CD4-positive, alpha-beta T cell treated with Interleukin-4 for 4 hours (primary cell): Measurements from ENCODE around the gene TMEM214.

ENCODE experiments used
- DNase-seq: peaks from one replicate; pipeline ENCODE4 v3.0.0-alpha.2; 2020

Gene TMEM214

GRCh38 chr2:27013738-27014137 is 19.0 kb upstream of the TMEM214 start:
- DNase-seq = no peak

GRCh38 chr2:27014771-27015433 is 17.9 kb upstream of the TMEM214 start:
- DNase-seq = no peak

GRCh38 chr2:27016801-27017325 is 15.9 kb upstream of the TMEM214 start:
- DNase-seq = peak; percentile 24

GRCh38 chr2:27018142-27018541 is 14.6 kb upstream of the TMEM214 start:
- DNase-seq = no peak

DNA sequence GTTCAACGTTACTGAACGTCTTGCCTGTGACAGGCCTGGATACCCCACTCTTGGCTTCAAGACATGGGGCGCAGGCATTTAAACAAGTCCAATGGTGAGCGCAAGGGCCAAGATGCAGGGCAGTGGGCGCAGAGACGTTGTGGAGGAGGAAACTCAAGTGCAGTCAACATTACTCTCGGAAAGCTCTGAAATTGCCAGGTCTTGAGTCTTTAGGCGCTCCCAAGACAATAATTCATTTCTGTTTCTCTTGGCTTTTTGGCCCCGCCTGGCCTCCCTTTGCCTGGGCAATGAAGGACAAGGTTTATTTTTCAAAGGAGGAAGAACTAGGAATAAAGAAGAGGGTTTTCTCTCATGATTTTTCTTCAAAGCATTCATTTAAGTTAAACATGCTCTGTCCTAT is 13.3 kb upstream of the TMEM214 start:
- no peak for DNase-seq

- no peak for DNase-seq
Observed at GRCh38 chr2:27019931-27020855, 12.6 kb upstream of the TMEM214 start.

DNA sequence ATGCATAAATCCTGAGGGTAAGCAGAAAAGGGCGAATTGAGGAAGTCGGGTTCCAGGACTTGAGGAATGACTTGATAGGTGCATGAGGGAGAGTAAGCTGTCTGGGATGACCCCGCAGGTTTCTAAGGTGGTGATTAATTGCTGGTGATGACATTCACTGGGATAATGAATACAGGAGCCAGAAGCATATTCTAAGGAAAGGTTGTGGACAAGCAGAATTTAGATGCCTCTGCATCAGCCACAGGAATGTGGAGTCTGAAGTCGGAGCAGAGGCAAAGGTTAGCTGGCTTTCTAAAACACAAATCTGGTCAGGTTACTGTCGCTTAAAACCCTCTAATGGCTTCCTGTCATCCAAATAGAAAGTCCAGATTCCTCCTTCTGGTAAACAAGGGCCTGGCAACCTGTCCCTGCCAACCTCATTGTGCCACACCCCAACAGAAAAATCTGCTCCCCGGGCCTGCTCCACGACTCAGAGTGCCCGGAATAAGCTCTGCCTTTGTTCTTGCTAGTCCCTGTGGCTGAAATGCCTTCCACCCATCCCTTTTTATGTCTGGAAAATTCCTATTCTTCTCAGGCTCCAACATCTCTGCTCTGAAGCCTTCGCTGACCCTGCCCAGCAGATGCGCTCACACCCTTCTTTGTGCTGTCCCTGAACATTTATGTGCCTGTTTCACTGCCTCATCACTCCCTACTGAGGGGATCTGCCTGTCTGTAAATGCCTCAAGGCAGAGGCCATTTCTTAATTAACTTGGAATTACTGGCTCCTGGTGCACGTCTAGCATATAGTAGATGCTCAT is 11.3 kb upstream of the TMEM214 start:
- DNase-seq = no peak

GRCh38 chr2:27023740-27024139 is 9.0 kb upstream of the TMEM214 start:
- DNase-seq = no peak

- DNase-seq = no peak
Observed at GRCh38 chr2:27024188-27024587, 8.6 kb upstream of the TMEM214 start.

DNA sequence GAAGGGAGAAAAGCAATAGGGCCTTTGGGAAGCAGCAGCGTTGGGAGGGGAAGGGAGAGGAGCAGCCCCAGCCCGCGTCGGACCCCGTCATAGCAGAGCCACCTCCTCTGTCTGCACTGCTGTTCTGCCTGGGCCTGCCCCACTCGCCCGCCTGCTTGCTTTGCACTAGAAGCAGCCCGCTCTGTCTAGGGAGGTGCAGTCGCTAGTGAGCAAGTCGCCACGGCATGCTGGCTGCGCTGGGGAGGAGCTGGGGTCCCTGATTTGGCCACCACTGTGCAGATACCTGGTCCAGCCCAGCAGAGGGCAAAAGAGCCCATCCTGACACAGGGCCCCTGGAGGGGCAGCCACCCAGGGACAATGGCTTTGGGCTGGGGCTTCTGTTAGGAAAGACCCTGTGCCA is 8.0 kb upstream of the TMEM214 start:
- DNase-seq = no peak

DNA sequence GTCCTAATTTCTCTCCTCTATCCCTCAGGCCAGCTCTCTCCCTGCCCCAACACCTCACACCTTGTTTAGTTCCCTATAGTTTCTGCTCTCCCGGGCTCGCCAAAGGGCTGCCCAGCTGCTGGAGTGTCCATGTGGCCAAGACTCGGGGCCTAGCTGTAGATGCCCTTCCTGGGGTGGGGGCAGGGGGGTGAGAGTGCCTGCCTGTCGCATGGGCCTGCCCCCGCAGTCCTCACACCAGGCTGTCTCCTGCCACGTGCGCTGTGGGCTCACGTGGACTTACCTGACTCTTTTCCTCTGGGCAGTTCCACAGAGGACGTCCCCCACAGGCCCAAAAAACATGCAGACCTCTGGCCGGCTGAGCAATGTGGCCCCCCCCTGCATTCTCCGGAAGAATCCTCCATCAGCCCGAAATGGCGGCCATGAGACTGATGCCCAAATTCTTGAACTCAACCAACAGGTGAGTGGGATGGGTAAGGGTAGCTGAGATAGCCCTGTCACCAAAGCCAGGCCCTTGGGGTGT is 7.4 kb upstream of the TMEM214 start:
- no peak for DNase-seq

GRCh38 chr2:27025861-27026851 is 6.6 kb upstream of the TMEM214 start:
- DNase-seq = no peak

DNA sequence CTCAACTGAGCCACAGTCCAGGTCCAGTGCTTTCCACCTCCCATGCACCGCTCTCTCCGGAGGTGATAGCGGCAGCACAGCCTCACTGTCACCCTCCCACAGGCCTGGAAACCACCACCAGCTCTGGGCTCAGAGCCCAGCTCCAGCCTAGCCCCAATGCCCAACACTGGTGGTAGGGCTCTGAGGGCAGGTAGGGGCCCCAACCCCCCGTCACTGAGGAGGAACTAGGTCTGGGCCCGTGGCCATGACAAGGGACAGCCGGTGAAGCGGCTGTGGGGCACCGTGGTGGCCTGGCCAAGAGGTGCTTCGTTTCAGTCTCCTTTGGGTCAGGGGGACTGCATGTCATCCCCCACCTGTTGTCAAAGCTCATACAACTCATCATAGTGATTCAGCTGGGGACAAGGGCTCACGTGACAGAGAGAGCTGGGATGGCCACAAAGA is 5.5 kb upstream of the TMEM214 start:
- no peak for DNase-seq

DNA sequence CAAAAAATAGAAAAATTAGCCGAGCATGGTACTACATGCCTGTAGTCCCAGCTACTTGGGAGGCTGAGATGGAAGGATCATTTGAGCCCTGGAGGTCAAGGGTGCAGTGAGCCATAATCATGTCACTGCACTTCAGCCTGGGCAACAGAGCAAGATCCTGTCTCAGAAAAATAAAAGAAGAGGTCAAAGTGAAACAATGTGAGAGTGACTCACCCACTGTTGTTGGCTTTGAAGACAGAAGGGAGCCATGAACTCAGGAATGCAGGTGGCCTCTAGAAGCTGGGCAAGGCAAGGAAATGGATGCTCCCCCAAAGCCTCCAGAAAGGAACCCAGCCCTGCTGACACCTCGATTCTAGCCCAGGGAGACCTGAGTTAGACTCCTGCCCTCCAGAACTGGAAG is 3.7 kb upstream of the TMEM214 start:
- DNase-seq = no peak

GRCh38 chr2:27033253-27033852 is 588 bp downstream of the TMEM214 start:
- DNase-seq = no peak

DNA sequence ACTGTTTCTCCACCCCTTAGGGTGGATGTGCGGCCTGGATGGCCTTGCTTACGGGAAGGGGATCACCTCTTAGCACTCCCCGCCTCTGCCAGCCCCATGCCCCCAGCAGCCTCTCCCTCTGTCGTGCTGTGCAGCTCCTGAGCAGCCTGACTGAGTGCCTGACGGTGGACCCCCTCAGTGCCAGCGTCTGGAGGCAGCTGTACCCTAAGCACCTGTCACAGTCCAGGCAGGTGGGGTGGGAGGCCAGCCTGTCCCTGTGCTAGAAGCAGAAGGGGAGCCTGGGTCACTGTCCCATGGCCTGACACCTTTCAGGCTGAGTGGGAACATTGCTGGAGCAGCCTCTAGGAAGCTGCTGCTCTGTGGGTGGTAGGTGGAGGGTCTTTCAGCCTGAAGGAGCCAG is 5.2 kb downstream of the TMEM214 start:
- no peak for DNase-seq

DNA sequence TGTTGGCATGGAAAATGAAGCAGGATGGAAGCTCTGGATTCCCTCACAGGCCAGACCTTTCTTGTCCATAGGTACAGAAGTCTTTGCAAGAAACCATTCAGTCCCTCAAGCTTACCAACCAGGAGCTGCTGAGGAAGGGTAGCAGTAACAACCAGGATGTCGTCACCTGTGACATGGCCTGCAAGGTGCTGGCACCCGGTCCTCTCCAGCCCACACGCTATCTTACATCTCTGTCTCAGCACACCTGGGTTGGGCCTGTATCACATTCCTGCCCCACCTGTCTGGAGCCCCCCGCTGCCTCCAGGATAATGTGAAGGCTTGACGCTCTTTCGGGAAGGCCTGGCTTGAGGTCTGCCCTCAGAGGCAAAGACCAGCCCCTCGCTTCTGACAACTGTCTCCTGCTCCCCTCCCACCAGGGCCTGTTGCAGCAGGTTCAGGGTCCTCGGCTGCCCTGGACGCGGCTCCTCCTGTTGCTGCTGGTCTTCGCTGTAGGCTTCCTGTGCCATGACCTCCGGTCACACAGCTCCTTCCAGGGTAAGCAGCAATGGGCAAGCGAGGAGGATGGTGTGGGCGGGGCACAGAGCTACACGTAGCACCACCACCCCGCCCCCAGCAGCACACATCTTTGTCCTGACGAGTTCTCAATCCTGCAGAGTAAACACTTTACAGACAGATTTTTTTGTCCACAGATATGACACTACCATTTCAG is 6.0 kb downstream of the TMEM214 start:
- DNase-seq = no peak

DNA sequence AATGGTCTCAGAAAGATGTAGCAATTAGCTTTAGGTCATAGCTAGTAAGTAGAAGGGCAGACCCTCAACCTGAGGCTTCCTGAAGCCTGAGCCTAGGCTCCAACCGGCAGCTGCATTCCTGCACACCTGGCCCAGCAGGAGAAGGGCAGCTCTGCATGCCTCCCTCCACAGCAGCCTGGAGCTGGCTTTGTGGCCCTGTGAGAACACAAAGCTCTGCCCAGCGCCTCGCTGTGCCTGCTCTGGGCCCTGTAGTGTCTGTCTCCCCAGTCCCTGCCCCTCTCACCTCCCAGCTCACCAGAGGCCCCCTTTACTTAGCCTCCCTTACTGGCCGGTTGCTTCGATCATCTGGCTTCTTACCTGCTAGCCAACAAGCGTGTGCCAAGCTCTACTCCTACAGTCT is 6.7 kb downstream of the TMEM214 start:
- DNase-seq = no peak

DNA sequence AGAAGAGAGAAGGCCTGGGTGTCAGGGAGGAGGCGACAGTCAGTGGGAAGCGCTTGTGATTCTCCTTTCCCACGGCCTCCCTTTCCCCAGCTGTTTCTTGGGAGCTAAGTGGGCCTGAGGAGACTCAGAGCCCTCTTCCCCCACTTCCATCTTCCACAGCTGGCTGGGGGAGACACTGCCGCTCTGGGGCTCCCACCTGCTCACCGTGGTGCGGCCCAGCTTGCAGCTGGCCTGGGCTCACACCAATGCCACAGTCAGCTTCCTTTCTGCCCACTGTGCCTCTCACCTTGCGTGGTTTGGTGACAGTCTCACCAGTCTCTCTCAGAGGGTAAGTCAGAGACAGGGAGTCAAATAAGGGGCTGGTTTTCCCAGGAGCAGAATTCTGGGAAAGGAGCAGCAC is 7.1 kb downstream of the TMEM214 start:
- no peak for DNase-seq

DNA sequence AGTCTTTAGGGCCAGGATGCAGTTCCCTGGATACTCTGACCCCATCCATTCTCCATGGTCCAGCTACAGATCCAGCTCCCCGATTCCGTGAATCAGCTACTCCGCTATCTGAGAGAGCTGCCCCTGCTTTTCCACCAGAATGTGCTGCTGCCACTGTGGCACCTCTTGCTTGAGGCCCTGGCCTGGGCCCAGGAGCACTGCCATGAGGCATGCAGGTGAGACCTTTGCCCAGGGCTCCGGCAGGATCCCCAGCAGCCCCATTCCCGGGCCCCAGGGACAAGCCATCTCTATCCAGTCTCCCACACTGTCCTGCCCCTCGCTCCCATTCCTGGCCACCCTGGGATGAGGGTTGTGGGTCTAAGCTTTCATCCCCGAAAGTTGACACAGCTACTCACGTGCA is 7.5 kb downstream of the TMEM214 start:
- DNase-seq = no peak

DNA sequence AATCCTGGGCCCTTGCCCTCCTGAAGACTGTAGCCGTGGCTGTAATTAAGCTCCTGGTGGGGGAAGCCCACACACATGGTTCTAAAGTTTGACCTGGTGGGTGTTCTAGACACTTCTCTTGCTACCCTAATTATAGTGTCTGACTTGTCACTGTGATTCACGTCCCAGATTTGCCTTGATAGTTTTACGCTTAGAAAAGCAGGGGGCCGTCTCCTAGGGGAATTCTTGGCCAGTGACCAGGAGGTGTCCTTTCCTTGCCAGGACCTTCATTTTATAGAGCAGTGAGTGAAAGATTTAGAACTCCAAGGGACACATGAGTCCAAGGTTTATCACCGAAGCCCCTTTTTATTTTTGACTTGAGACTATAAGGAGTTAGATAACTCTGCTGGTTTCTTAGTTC is 9.0 kb downstream of the TMEM214 start:
- no peak for DNase-seq
